A549 (cell line): ENCODE results near the gene CADM1.

Experiments used
- CBX2 ChIP-seq: fragments of 200-600 bp; sonication (generic); IDR thresholded peaks from 2 replicates; pipeline ENCODE4 v1.6.1; 2016; ENCODE audit warnings: low read depth, mild to moderate bottlenecking, borderline replicate concordance
- CEBPB ChIP-seq, 2 experiments: fragments of >200 bp in 1 of 2; sonication (Bioruptor Twin) in 1 of 2; formaldehyde crosslinking in 1 of 2; IDR thresholded peaks; 2 replicates each; pipeline ENCODE4 v1.6.1; 2012 to 2016
- CHD2 ChIP-seq: fragments of 150-350 bp; IDR thresholded peaks from 2 replicates; pipeline ENCODE4 v1.6.1; 2014; ENCODE audit warnings: low read length; ENCODE audit not compliant: partially characterized antibody
- EP300 ChIP-seq, 2 experiments: fragments of >200 bp; sonication (Bioruptor Twin); formaldehyde crosslinking; IDR thresholded peaks; 2 replicates in 1 of 2; 3 replicates in 1 of 2; pipeline ENCODE4 v1.6.1; 2016 to 2017
- KDM5A ChIP-seq: fragments of 200-600 bp; sonication (generic); IDR thresholded peaks from 2 replicates; pipeline ENCODE4 v1.6.1; 2016; ENCODE audit warnings: antibody characterized with exemption, mild to moderate bottlenecking
- POLR2A ChIP-seq: IDR thresholded peaks from 2 replicates; pipeline ENCODE4 v1.6.1; 2012; ENCODE audit warnings: mild to moderate bottlenecking, low read length
- RAD21 ChIP-seq, 2 experiments: fragments of >200 bp in 1 of 2; sonication (Bioruptor Twin) in 1 of 2; formaldehyde crosslinking in 1 of 2; IDR thresholded peaks in 1 of 2; conservative IDR thresholded peaks in 1 of 2; 2 replicates in 1 of 2; 3 replicates in 1 of 2; pipeline ENCODE4 v1.6.1; 2012 to 2018; ENCODE audit warnings: inconsistent platforms in 1 of 2
- SMC3 ChIP-seq: fragments of >200 bp; sonication (Bioruptor Twin); formaldehyde crosslinking; IDR thresholded peaks from 3 replicates; pipeline ENCODE4 v1.6.1; 2018; ENCODE audit warnings: inconsistent platforms
- ZSCAN20 ChIP-seq: fragments of 250-450 bp; sonication (Bioruptor Pico); IDR thresholded peaks from 2 replicates; pipeline ENCODE4 v1.8.0; 2022; ENCODE audit warnings: mild to moderate bottlenecking, moderate library complexity
- TF ChIP-seq, protein P1 (sequence below): fragments of >200 bp; sonication (Bioruptor Twin); formaldehyde crosslinking; IDR thresholded peaks from 3 replicates; pipeline ENCODE4 v1.5.1; 2016
- TF ChIP-seq, protein P2 (sequence below): fragments of 200-600 bp; sonication (generic); IDR thresholded peaks from 2 replicates; pipeline ENCODE4 v1.6.1; 2016; ENCODE audit warnings: antibody characterized with exemption, mild to moderate bottlenecking, moderate library complexity

DNA sequence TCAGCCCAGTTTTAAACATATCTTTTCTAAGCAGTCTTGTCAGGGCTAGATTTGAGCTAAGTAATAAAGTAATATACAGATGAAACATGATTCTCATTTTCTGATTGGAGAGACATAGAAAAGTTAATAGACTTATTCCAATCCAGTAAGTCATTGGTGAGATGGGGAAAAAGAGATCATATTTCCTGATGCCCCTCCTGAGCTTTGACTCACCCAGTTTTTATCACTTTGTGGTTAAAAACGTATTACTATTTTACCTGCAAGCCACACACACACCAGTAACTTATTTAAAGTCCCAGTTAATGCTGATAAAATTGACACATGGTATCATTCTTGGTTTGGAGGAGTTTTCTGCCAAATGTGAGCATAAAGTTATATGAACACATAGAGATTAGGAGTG lies 306.8 kb downstream of the CADM1 start:
- no peak for TF ChIP-seq RAD21 (conservative IDR thresholded peaks at IDR 0.05 in 1 of 2, IDR thresholded peaks at IDR 0.05 in 1 of 2)
- no peak for TF ChIP-seq ZSCAN20 (CRISPR knock-in tag)
- TF ChIP-seq, protein P1, sequence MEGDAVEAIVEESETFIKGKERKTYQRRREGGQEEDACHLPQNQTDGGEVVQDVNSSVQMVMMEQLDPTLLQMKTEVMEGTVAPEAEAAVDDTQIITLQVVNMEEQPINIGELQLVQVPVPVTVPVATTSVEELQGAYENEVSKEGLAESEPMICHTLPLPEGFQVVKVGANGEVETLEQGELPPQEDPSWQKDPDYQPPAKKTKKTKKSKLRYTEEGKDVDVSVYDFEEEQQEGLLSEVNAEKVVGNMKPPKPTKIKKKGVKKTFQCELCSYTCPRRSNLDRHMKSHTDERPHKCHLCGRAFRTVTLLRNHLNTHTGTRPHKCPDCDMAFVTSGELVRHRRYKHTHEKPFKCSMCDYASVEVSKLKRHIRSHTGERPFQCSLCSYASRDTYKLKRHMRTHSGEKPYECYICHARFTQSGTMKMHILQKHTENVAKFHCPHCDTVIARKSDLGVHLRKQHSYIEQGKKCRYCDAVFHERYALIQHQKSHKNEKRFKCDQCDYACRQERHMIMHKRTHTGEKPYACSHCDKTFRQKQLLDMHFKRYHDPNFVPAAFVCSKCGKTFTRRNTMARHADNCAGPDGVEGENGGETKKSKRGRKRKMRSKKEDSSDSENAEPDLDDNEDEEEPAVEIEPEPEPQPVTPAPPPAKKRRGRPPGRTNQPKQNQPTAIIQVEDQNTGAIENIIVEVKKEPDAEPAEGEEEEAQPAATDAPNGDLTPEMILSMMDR: no peak
- TF ChIP-seq CHD2: no peak
- TF ChIP-seq CBX2: no peak
- no peak for TF ChIP-seq KDM5A
- TF ChIP-seq POLR2A: no peak
- no peak for TF ChIP-seq CEBPB (IDR thresholded peaks at IDR 0.05)
- TF ChIP-seq, protein P2, sequence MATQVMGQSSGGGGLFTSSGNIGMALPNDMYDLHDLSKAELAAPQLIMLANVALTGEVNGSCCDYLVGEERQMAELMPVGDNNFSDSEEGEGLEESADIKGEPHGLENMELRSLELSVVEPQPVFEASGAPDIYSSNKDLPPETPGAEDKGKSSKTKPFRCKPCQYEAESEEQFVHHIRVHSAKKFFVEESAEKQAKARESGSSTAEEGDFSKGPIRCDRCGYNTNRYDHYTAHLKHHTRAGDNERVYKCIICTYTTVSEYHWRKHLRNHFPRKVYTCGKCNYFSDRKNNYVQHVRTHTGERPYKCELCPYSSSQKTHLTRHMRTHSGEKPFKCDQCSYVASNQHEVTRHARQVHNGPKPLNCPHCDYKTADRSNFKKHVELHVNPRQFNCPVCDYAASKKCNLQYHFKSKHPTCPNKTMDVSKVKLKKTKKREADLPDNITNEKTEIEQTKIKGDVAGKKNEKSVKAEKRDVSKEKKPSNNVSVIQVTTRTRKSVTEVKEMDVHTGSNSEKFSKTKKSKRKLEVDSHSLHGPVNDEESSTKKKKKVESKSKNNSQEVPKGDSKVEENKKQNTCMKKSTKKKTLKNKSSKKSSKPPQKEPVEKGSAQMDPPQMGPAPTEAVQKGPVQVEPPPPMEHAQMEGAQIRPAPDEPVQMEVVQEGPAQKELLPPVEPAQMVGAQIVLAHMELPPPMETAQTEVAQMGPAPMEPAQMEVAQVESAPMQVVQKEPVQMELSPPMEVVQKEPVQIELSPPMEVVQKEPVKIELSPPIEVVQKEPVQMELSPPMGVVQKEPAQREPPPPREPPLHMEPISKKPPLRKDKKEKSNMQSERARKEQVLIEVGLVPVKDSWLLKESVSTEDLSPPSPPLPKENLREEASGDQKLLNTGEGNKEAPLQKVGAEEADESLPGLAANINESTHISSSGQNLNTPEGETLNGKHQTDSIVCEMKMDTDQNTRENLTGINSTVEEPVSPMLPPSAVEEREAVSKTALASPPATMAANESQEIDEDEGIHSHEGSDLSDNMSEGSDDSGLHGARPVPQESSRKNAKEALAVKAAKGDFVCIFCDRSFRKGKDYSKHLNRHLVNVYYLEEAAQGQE: no peak
- no peak for TF ChIP-seq EP300 (IDR thresholded peaks at IDR 0.05)
- TF ChIP-seq SMC3: no peak
